Effector CD8-positive, alpha-beta T cell (primary cell): ENCODE measurements around the gene SEMA4A.
"Not testable (repeated sequence)": the region's sequence is repeated elsewhere in the genome, so short reads cannot be mapped to it uniquely, and the experiment has no call there.

Source experiments
- DNase-seq: peaks from one replicate; lab custom pipeline; 2025; lab: John Stamatoyannopoulos, UW

SEMA4A gene

DNA sequence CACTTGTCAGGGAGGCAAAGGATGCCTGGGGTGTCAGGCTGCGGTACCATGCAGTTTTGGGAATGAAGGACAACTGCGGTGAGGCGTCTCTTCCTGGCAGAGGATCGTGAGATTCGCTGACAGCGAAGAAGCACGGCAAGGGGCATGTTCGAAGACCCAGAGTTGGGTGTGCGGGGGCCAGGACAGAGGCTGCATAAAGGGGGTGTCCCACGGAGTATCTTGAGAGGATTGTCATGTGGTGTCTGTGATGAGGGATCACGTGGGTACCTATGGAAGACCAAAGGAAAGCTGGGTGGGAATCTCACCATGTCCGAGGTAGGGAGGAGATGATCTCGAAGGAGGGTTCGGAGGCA is 40.9 kb downstream of the SEMA4A start:
- no peak for DNase-seq

- DNase-seq = no peak
Measured at GRCh38 chr1:156195853-156196252, 42.5 kb downstream of the SEMA4A start.

DNA sequence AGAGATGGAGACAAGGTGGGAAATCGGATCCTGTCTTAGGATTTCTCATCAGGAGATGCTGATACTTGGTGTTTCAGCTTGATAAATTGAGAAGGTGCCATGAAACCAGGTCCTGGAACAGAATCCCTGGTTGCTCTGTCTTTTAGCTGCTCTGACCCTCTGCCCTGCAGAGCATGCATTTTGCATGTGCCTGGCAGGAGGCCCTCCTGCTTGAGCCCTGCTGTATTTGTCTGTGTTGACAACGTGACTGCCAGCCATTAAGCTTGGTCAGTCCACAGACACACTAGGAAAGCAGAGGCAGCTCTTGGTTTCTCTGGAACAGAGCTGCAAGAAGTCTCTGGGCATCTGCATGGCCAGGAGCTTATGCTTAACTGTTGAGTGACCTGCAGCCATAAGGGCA is 43.1 kb downstream of the SEMA4A start:
- no peak for DNase-seq

DNA sequence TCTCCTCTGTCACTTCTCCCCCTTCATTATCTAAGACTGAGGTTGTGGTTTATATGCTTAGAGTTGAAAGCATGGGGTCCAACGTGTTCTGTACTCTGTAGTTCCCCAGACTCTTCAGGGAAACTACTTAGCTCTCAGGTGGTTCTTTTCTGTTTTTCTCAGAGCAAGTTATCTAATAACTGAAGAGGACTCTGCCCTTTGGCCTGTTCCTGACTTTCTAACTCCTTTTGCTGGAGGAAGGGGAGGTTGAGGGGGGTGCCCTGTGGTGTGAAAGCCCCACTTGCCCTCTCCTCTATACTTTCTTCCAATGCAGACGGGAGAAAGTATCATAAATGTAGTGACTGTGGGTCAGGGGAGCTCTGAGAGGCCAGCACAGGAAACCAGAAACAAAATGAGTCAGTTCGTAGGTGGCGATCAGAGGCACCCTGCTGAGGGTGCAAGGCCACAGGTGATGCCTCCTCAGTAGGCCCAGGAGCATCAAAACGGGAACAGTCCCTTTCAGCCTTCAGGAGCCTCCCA is 45.5 kb downstream of the SEMA4A start:
- no peak for DNase-seq

DNA sequence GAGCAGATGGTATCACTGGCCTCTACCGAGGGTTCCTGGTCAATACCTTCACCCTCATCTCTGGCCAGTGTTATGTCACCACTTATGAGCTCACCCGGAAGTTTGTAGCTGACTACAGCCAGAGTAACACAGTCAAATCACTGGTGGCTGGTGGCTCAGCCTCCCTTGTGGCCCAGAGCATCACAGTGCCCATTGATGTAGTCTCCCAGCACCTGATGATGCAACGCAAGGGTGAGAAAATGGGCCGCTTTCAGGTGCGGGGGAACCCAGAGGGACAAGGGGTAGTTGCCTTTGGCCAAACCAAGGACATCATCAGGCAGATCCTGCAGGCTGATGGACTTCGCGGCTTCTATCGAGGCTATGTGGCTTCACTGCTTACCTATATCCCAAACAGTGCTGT is 46.7 kb downstream of the SEMA4A start:
- DNase-seq = no peak

DNA sequence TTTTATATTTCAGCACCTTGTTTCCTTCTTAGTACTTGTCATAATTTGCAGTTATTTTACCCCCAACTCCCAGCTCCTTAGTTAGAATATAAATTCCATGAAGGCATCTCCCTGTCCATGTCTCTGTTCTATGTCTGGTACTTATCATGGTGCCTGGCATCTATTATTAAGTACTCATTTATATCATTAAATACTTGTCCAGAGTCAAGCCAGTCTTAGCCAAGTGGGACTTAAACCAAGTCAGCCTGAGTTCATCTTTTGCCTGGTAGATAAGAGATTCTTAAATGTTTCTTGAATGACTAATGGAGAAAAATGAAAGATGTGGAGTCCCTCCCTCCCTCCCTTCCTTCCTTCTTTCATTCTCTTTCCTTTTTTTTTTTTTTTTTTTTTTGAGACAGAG is 49.9 kb downstream of the SEMA4A start:
- DNase-seq = no peak

- no peak for DNase-seq
Measured at GRCh38 chr1:156204686-156205085, 51.3 kb downstream of the SEMA4A start.

GRCh38 chr1:156211243-156211642 is 57.9 kb downstream of the SEMA4A start:
- no peak for DNase-seq

DNA sequence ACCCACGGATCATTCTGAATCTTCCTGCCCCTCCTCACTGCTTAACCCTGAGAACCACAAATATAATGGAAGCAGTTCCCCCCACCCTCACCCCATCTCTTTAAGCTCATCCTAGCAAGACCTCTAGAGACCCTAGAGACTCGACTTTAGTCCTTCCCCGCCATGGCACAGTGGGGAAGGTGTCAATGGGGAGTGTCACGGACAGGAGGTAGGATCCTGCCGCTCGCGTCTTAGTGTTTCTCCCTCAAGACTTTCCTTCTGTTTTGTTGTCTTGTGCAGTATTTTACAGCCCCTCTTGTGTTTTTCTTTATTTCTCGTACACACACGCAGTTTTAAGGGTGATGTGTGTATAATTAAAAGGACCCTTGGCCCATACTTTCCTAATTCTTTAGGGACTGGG is 58.7 kb downstream of the SEMA4A start:
- no peak for DNase-seq

DNA sequence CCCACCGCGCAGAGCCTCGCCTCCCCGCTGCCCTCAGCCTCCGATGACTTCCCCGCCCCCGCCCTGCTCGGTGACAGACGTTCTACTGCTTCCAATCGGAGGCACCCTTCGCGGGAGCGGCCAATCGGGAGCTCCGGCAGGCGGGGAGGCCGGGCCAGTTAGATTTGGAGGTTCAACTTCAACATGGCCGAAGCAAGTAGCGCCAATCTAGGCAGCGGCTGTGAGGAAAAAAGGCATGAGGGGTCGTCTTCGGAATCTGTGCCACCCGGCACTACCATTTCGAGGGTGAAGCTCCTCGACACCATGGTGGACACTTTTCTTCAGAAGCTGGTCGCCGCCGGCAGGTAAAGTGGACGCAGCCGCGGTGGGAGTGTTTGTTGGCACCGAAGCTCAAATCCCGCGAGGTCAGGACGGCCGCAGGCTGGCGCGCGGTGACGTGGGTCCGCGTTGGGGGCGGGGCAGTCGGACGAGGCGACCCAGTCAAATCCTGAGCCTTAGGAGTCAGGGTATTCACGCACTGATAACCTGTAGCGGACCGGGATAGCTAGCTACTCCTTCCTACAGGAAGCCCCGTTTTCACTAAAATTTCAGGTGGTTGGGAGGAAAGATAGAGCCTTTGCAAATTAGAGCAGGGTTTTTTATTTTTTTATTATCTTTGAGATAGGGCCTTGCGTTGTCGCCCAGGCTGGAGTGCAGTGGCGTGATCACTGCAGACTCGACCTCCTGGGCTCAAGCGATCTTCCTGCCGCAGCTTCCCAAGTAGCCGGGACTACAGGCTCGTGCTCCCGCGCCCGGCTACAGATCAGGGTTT is 59.7 kb downstream of the SEMA4A start, which contains the start of gene PMF1:
Gene PMF1, plus strand, starts transcription at position 175 of the 811 bp plus-strand sequence. Its CDS starts 9 bp downstream, at position 184.
- DNase-seq = peak; percentile 94

GRCh38 chr1:156213644-156213966 is 60.2 kb downstream of the SEMA4A start:
- DNase-seq = no peak

DNA sequence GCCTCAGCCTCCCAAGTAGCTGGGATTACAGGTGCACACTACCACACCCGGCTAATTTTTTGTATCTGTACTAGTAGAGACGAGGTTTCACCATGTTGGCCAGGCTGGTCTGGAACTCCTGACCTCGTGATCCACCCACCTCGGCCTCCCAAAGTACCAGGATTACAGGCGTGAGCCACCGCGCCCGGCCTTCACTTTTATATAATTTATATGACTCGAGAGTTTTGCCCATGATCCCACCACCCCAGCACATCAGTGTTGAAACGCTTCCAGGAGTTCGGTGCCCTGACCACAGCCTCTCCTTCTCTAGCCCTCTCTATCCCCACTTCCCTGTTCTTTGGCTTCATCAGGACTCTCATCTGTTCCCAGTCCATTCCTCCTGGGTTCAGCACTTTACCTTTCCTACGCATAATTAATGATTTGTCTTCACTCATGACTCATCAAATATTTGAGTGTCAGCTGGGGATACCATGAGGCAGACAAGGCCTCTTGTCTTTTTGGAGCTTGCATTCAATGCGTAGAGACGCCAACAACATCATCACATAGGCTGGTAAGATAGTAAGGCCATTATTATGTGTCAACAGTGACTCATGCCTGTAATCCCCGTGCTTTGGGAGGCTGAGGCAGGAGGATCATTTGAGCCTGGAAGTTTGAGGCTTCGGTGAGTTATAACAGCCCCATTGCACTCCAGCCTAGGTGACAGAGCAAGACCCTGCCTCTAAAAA is 60.8 kb downstream of the SEMA4A start:
- DNase-seq = no peak

GRCh38 chr1:156216361-156217086 is 63.1 kb downstream of the SEMA4A start:
- DNase-seq = not testable (repeated sequence)

DNA sequence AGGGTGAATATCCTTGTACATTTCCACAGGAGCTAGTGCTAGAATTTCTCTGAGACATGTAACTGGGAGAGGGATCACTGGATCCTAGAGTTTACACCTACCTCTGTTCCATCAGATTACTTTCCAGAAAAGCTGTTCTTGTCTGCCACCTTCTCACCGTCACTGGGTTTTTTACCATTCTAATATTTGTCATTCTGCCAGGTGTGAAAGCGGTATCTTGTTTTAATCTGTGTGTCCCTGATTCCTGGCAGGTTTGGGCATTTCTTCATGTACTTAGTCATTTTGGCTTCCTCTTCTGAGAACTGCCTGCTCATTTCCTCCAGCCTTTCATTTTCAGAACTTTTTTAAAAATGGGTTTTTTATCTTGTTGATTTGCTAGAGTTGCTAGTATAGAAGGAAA is 64.5 kb downstream of the SEMA4A start:
- DNase-seq = no peak

DNA sequence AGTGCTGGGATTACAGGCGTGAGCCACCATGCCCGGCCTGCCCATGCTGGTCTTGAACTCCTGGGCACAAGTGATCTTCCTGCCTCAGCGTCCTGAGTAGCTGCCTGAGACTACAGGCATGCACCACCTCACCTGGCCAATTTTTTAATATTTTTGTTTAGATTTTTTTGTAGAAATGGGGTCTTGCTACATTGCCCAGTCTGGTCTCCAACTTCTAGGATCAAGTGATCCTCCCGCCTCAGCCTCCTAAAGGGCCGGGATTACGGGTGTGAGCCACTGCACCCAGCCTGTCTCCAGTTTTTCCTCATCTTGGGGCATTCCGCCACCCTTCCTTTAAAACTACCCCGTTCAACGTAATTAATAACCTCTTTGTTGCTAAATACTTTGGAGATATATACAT is 66.8 kb downstream of the SEMA4A start:
- no peak for DNase-seq

GRCh38 chr1:156221986-156222692 is 68.8 kb downstream of the SEMA4A start:
- DNase-seq = no peak

- DNase-seq = no peak
Measured at GRCh38 chr1:156225677-156226014, 72.3 kb downstream of the SEMA4A start.

- no peak for DNase-seq
Measured at GRCh38 chr1:156226116-156226538, 72.7 kb downstream of the SEMA4A start.

- DNase-seq = no peak
Measured at GRCh38 chr1:156226782-156227181, 73.4 kb downstream of the SEMA4A start.
